Activated CD4-positive, alpha-beta T cell treated with anti-CD3 and anti-CD28 coated beads for 36 hours (primary cell): ENCODE measurements around the gene COL23A1. TPM values are rescaled to one million over a fixed set of nuclear protein-coding genes. Genes with fewer than 3 reads are reported as not detected.

Experiments used
- ATAC-seq: fragments of 200-7000 bp; cut with Tn5 transposase; one replicate; pipeline ENCODE4 v1.10.0; 2021; ENCODE audit warnings: mild to moderate bottlenecking, moderate library complexity
- CTCF ChIA-PET: fragments of 350-600 bp; sonication (Branson Sonifier 250); formaldehyde crosslinking; loops from one replicate; lab custom pipeline; 2021; ENCODE audit warnings: antibody characterized with exemption; lab: Charles Lee
- POLR2A ChIA-PET: fragments of 350-600 bp; sonication (Branson Sonifier 250); formaldehyde crosslinking; loops from one replicate; lab custom pipeline; 2021; ENCODE audit warnings: antibody characterized with exemption, inconsistent platforms; lab: Charles Lee
- DNase-seq: peaks from one replicate; pipeline ENCODE4 v3.0.0-alpha.2; 2020
- H3K27ac Mint-ChIP-seq: one replicate; pipeline ENCODE4 v1.8.0; 2021; ENCODE audit warnings: mixed read lengths
- H3K27me3 Mint-ChIP-seq: one replicate; pipeline ENCODE4 v1.8.0; 2021; ENCODE audit warnings: mixed read lengths
- H3K36me3 Mint-ChIP-seq: one replicate; pipeline ENCODE4 v1.8.0; 2021; ENCODE audit warnings: low read depth, mixed read lengths
- H3K4me1 Mint-ChIP-seq: one replicate; pipeline ENCODE4 v1.8.0; 2021; ENCODE audit warnings: mixed read lengths
- H3K4me3 Mint-ChIP-seq: one replicate; pipeline ENCODE4 v1.8.0; 2021; ENCODE audit warnings: mild to moderate bottlenecking, moderate library complexity, mixed read lengths
- H3K9me3 Mint-ChIP-seq: one replicate; pipeline ENCODE4 v1.8.0; 2021; ENCODE audit warnings: low read depth, mixed read lengths
- intact Hi-C, 2 experiments: fragments of 100-400 bp; cut with DNase I in 1 of 2; cut with micrococcal nuclease in 1 of 2; formaldehyde crosslinking; loops; one replicate each; pipeline versions ENCODE4 v1.14.2 to v1.15.1; 2022 to 2024; cut with DNase I, micrococcal nuclease
- total RNA-seq, 2 experiments: library from RNA; stranded (reverse); gene quantifications; one replicate each; pipeline ENCODE4 v1.2.3, GENCODE V29; 2021

The COL23A1 gene
- total RNA-seq, 2 experiments from 2014 or later = not detected

DNA sequence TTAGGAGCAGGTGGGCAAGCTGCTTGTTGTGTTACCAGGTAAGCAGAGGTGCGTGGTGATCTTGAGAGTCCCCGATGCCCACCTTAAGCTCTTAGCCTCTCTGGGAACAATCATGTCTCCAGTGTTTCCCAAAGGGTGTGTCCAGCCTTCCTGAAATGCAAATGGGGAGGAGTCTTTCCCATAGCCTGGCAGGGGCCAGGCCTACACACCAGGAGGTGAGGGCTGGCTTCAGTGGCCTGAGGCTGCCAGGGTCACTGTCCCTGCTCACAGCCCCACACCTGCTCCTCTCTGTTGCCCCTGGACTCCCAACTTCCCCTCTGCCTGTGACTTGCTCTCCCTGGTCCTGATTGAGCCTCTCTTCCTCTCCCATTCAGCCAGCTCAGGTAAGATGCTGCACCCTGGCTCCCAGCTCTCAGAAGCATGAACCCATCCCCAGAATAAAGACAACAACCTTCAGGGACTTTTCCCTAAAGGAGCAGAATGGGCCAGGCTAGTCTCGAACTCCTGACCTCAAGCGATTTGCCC is 291.8 kb downstream of the COL23A1 start:
- H3K27ac Mint-ChIP-seq = no peak overlapping the region
- H3K9me3 Mint-ChIP-seq = peaks cover 2% of the 10 kb centered on the region
- intact Hi-C loops = no loop called here
- ATAC-seq (no peak), DNase-seq (no peak)
- peaks cover 3% of the 10 kb centered on the region for H3K27me3 Mint-ChIP-seq
- POLR2A ChIA-PET = no interaction called here
- CTCF ChIA-PET = no interaction called here
- H3K4me3 Mint-ChIP-seq = no peak overlapping the region
- no peaks in the 10 kb centered on the region for H3K36me3 Mint-ChIP-seq
- H3K4me1 Mint-ChIP-seq = no peaks in the 10 kb centered on the region

DNA sequence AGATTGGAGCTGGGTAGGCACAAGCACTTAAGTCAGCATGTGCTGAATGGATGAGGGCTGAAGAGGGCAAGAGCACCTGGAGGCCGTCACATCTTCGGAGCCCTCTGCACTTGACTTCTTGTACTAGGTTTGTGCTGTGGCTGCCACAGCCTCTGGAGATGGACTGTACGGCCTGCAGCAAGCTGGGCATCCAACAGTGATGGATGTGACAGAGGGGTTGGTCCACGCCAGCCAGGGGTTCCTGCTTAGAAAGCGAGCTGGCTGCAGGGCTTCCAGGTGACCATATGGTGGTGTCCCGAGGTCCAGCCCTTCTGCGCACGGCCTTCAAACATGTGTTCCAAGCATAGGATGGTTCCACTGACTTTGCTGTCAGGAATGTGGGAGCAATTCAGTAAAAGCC is 292.4 kb downstream of the COL23A1 start:
- H3K36me3 Mint-ChIP-seq = no peaks in the 10 kb centered on the region
- peaks cover 3% of the 10 kb centered on the region for H3K27me3 Mint-ChIP-seq
- ATAC-seq (no peak), DNase-seq (no peak)
- no peak overlapping the region for H3K4me3 Mint-ChIP-seq
- ChIA-PET CTCF (no interaction called here), POLR2A (no interaction called here)
- no peak overlapping the region for H3K27ac Mint-ChIP-seq
- intact Hi-C loops = no loop called here
- no peaks in the 10 kb centered on the region for H3K4me1 Mint-ChIP-seq
- peaks cover 2% of the 10 kb centered on the region for H3K9me3 Mint-ChIP-seq

DNA sequence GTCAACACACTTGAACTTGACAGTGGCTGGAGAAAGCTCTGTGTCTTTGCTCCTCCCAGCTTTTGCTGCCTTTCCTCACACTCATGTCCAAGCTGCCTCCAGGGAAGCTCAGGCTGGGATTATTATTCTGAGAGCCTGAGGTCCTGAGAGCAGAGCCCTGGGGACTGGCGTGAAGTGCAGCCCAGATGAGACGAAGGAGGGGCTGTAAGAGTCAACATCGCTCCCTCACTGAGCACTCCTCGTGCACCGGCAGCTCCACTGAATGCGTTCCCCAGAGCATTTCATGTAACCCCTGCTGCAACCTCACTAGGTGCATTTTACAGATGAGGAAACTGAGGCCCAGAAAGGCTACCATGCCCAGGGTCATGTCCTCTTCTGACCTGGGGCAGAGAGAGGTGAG is 294.1 kb downstream of the COL23A1 start:
- CTCF ChIA-PET = interaction anchor here (0.9 kb wide), 1 partner anchor 13 kb away, joined by 4 read pairs; no protein-coding TSS in a partner anchor
- DNase-seq (no peak), ATAC-seq (no peak)
- Mint-ChIP-seq H3K36me3 (no peaks in the 10 kb centered on the region), H3K9me3 (peaks cover 2% of the 10 kb centered on the region), H3K27me3 (no peaks in the 10 kb centered on the region), H3K4me3 (no peak overlapping the region), H3K27ac (no peak overlapping the region), H3K4me1 (no peaks in the 10 kb centered on the region)
- POLR2A ChIA-PET = no interaction called here
- intact Hi-C loops = no loop called here

DNA sequence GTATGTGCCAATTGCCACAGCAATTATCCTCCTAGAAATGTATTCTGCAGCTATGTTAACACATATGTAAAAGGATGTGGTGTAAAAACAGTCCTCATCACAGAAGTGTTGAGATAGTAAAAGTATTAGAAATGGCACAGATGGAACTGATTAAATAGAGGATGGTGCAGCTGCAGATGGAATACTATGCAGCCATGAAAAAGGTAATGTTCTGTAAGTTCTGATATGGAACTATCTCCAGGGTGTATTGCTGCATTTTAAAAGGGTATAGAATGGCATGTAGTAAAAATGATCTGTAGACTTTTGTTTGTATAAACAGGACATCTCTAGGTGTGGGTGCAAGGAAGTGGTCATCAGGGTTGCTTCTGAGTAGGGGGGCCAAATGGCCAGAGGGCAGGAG is 294.6 kb downstream of the COL23A1 start:
- H3K27me3 Mint-ChIP-seq = no peaks in the 10 kb centered on the region
- intact Hi-C loops = no loop called here
- DNase-seq (no peak), ATAC-seq (no peak)
- POLR2A ChIA-PET = no interaction called here
- no peaks in the 10 kb centered on the region for H3K4me1 Mint-ChIP-seq
- no peak overlapping the region for H3K27ac Mint-ChIP-seq
- no peaks in the 10 kb centered on the region for H3K36me3 Mint-ChIP-seq
- no peak overlapping the region for H3K4me3 Mint-ChIP-seq
- H3K9me3 Mint-ChIP-seq = no peaks in the 10 kb centered on the region
- CTCF ChIA-PET = interaction anchor here (0.9 kb wide), 1 partner anchor 13 kb away, joined by 4 read pairs; no protein-coding TSS in a partner anchor

DNA sequence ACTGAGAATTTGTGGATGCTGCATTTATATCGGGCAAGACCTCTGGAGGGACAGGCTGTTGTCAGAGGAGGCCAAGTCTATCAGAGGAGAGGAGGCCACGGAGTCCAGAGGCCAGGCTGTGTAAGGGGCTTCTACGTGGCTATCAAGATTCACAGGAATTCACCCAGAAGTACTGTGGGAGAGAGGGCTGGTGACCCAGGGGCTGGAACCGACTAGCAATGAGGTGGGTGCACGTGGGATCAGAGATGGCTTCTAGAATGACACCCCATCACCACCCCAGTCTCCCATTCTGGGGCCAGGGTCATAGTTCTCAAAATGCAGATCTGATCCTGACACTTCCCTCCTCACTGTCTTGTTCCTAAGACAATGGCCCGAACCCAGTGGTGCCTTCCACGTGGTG is 296.4 kb downstream of the COL23A1 start:
- H3K4me1 Mint-ChIP-seq = no peaks in the 10 kb centered on the region
- POLR2A ChIA-PET = no interaction called here
- no peak for ATAC-seq
- no peaks in the 10 kb centered on the region for H3K27me3 Mint-ChIP-seq
- no peak overlapping the region for H3K27ac Mint-ChIP-seq
- H3K9me3 Mint-ChIP-seq = no peaks in the 10 kb centered on the region
- no peaks in the 10 kb centered on the region for H3K36me3 Mint-ChIP-seq
- intact Hi-C loops = no loop called here
- H3K4me3 Mint-ChIP-seq = no peak overlapping the region
- CTCF ChIA-PET = interaction anchor here (1.0 kb wide), 1 partner anchor 13 kb away, joined by 3 read pairs; no protein-coding TSS in a partner anchor
- DNase-seq = no peak

DNA sequence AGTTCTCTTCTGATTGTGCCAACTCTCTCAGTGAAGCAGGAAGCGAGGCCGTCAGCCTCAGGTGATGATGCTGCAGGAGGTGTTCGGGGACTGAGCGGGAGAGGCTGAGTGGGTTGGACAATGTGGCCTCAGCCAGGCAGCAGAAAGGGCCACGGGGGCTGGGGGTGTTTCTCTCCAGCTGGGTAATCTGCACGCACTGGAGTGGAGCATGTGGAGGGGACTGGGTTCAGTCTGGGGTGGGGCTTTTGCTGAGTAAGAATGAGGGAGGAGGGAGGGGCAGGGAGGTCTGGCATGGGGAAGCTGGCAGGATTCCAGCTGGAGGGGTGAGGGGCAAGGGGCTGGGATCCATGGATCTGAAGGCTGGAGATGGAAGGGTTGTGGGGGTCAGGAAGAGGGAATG is 296.8 kb downstream of the COL23A1 start:
- Mint-ChIP-seq H3K27me3 (no peaks in the 10 kb centered on the region), H3K9me3 (no peaks in the 10 kb centered on the region), H3K4me1 (no peaks in the 10 kb centered on the region), H3K27ac (no peak overlapping the region), H3K4me3 (no peak overlapping the region), H3K36me3 (no peaks in the 10 kb centered on the region)
- intact Hi-C loops = no loop called here
- no peak for ATAC-seq
- ChIA-PET POLR2A (no interaction called here), CTCF (interaction anchor here (1.0 kb wide), 1 partner anchor 13 kb away, joined by 3 read pairs; no protein-coding TSS in a partner anchor)
- no peak for DNase-seq

DNA sequence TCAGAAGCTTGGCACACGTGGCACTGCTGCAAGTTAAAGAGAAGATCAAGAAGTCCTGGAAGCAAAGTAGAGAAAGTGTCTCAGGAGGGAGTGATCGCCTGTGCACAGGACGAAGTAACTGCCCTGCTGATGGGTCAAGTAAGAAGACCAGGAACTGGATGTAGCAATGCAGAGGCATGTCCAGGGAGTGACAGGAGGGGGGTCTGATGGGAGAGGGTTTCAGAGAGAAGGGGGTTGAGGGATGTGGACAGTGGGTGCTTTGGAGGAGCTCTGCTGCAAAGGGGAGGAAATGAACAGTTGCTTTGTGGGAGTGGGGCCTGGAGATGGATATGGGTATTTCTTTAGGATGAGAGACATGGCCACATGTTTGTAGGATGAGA is 297.4 kb downstream of the COL23A1 start:
- POLR2A ChIA-PET = no interaction called here
- no peaks in the 10 kb centered on the region for H3K27me3 Mint-ChIP-seq
- DNase-seq (no peak), ATAC-seq (no peak)
- intact Hi-C loops = no loop called here
- CTCF ChIA-PET = no interaction called here
- H3K9me3 Mint-ChIP-seq = no peaks in the 10 kb centered on the region
- H3K4me3 Mint-ChIP-seq = no peak overlapping the region
- H3K36me3 Mint-ChIP-seq = no peaks in the 10 kb centered on the region
- no peaks in the 10 kb centered on the region for H3K4me1 Mint-ChIP-seq
- no peak overlapping the region for H3K27ac Mint-ChIP-seq

DNA sequence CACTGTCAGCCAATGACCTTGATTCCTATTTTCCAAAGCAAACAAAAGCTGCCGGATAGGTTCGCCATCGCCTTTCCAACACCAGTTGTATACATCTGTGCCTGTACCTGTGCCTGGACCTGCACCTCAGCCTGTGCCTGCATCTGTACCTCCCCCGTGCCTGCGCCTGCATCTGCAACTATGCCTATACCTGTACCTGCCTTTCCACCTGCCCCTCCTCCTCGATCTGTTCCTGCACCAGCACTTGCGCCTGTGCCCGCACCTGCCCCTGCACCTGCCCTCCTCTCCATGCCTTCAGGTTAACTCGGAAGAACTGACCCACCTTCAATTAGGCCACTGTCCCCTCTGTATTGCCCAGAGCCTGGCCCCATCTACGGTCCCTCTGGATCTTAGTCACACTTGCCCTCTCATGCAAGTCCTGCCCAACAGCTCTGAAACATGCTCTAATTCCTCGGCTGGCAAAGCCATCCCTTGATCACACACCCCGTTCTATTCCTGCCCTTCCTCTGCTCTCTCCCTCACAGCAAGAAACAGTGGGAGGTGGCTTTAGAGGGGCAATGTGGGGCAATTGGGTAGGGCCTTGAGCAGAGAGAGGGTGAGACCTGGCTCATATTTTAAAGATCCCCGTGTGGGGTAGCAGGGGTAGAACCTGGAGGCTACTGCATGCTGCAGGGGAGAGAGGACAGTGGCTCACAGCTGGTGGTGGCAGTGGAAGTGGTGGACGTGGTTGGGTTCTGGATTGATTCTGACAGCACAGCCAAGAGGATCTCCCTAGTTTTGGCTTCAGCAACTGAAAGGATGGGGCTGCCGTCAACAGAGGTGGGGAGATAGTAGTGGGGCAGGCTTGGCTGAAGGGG is 298.0 kb downstream of the COL23A1 start:
- Mint-ChIP-seq H3K36me3 (no peaks in the 10 kb centered on the region), H3K27ac (no peak overlapping the region), H3K4me3 (no peak overlapping the region), H3K4me1 (no peaks in the 10 kb centered on the region), H3K27me3 (no peaks in the 10 kb centered on the region), H3K9me3 (no peaks in the 10 kb centered on the region)
- DNase-seq = no peak
- ChIA-PET POLR2A (no interaction called here), CTCF (no interaction called here)
- intact Hi-C loops = no loop called here
- no peak for ATAC-seq

DNA sequence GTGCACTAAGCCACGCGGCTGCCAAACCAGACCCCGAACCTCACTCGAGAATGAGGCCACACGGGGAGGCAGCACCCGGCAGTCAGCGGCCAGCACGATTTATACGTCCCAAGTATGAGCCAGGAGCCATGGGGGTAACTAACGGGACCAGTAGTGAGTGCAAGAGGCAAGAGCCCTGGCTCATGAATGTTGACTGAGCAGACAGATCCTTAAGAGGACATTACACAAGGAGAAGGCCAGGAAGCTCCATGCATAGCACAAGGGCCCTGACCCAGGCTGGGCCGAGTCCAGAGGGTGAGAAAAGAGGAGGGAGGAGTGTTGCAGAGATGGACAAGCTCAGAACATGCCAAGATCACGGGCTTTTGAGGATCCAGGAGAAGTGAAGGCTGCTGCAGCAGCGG is 299.0 kb downstream of the COL23A1 start:
- DNase-seq (no peak), ATAC-seq (no peak)
- intact Hi-C loops = no loop called here
- ChIA-PET POLR2A (no interaction called here), CTCF (interaction anchor here (0.6 to 1.5 kb wide), 2 partner anchors 11 to 167 kb away, joined by 3 read pairs; no protein-coding TSS in a partner anchor)
- no peaks in the 10 kb centered on the region for H3K4me1 Mint-ChIP-seq
- no peaks in the 10 kb centered on the region for H3K27me3 Mint-ChIP-seq
- no peaks in the 10 kb centered on the region for H3K9me3 Mint-ChIP-seq
- no peaks in the 10 kb centered on the region for H3K36me3 Mint-ChIP-seq
- no peak overlapping the region for H3K27ac Mint-ChIP-seq
- H3K4me3 Mint-ChIP-seq = no peak overlapping the region

DNA sequence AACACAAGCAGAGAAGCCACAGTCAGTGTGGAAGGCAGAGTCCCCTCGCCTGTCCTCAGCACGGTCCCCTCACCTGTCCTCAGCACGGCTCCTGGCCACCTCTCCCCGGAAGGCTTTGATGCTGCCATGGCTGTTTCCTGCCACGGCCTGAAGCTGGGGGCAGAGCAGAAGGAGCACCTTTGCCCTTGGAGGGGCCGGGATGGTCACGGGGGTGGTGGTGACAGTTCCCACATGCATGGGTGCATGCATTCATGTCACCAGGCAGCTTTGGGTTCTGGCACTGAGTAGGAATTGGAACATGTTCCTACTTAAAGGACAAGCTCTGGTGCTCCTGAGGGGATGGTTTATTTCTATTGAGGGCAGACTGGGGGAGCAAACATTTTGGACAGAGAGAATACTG is 299.8 kb downstream of the COL23A1 start:
- DNase-seq (no peak), ATAC-seq (no peak)
- Mint-ChIP-seq H3K9me3 (no peaks in the 10 kb centered on the region), H3K4me1 (no peaks in the 10 kb centered on the region), H3K4me3 (no peak overlapping the region), H3K27me3 (no peaks in the 10 kb centered on the region), H3K36me3 (no peaks in the 10 kb centered on the region), H3K27ac (no peak overlapping the region)
- ChIA-PET POLR2A (no interaction called here), CTCF (interaction anchor here (0.6 to 1.5 kb wide), 2 partner anchors 10 to 166 kb away, joined by 3 read pairs; no protein-coding TSS in a partner anchor)
- intact Hi-C loops = no loop called here

DNA sequence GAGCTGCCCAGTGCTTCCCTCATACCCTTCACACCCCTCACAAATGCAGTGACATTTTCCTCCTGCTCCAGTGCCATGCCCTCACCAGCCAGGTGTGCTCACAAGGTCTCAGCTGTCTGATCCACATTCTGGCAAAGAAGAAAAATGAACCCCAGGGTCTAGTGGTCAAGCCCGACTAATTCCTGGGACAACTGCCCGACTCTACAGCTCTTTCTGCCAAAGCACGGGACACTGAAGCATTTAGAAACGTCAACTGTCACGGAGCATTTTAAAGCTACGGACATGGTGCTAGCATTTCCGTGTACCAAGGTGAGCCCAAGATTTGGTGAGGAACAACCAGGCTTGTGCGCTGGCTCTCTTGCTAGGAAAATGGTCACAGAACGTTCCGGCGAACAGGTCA is 300.8 kb downstream of the COL23A1 start:
- CTCF ChIA-PET = interaction anchor here (0.7 kb wide), 1 partner anchor 8 kb away, joined by 3 read pairs; no protein-coding TSS in a partner anchor
- intact Hi-C loops = no loop called here
- no peaks in the 10 kb centered on the region for H3K36me3 Mint-ChIP-seq

More for the DNA sequence above, 300.8 kb downstream of the COL23A1 start:
- POLR2A ChIA-PET = no interaction called here
- Mint-ChIP-seq H3K27me3 (no peaks in the 10 kb centered on the region), H3K9me3 (no peaks in the 10 kb centered on the region), H3K4me1 (no peaks in the 10 kb centered on the region), H3K4me3 (no peak overlapping the region), H3K27ac (no peak overlapping the region)
- ATAC-seq (no peak), DNase-seq (no peak)
